Colonic mucosa (tissue), 4 donors: ENCODE results near the gene PFKFB2. TPM values are rescaled to one million over a fixed set of nuclear protein-coding genes. Genes with fewer than 3 reads are reported as not detected.

Source experiments
- DNase-seq: peaks from one replicate; pipeline ENCODE4 v3.0.0-alpha.2; 2020
- H3K27ac ChIP-seq: fragments of 200-600 bp; one replicate; pipeline ENCODE4 v1.8.0; 2021
- H3K27me3 ChIP-seq: fragments of 200-600 bp; one replicate; pipeline ENCODE4 v1.8.0; 2021
- H3K36me3 ChIP-seq: fragments of 200-600 bp; one replicate; pipeline ENCODE4 v1.8.0; 2021
- H3K4me1 ChIP-seq: fragments of 200-600 bp; one replicate; pipeline ENCODE4 v1.8.0; 2021; ENCODE audit warnings: mild to moderate bottlenecking
- H3K4me3 ChIP-seq: fragments of 200-600 bp; one replicate; pipeline ENCODE4 v1.8.0; 2021
- H3K9ac ChIP-seq, 2 donors: one replicate each; pipeline ENCODE4 v1.7.0; 2013; ENCODE audit warnings: control low read depth in 2 of 2, low read depth in 2 of 2, low read length in 2 of 2
- H3K9me3 ChIP-seq: fragments of 200-600 bp; one replicate; pipeline ENCODE4 v1.8.0; 2021
- CTCF ChIP-seq: fragments of 200-600 bp; IDR thresholded peaks from one replicate; pipeline ENCODE4 v1.8.0; 2022; ENCODE audit warnings: antibody characterized with exemption, mild to moderate bottlenecking
- intact Hi-C: fragments of 100-400 bp; cut with DNase I; formaldehyde crosslinking; loops from one replicate; pipeline ENCODE4 v1.14.1; 2022
- total RNA-seq, 2 donors: library from RNA; stranded (reverse); fragmentation: NEBNext Ultra II Directional in 1 of 2; extraction: Animal tissue kit (Norgen Biotek cat#: 25700) in 1 of 2; gene quantifications; one replicate each; pipeline ENCODE4 v1.2.1, GENCODE V29; 2021
- donor health status: healthy.
- donor health status: DM: no; HTN: no; CAD: no.
- donor health status: DM: no; HTN: no; CAD: no.

The PFKFB2 gene
- total RNA-seq, 2 donors from 2014 or later: 52.1 to 88.5 TPM

- Histone ChIP-seq H3K27me3 (no peaks in the 10 kb centered on the region), H3K4me3 (peak within 1 kb of the TSS; percentile 30), H3K36me3 (no peaks in the 10 kb centered on the region), H3K27ac (peak within 1 kb of the TSS; percentile 89), H3K4me1 (peaks cover 9% of the 10 kb centered on the region), H3K9ac (peak within 1 kb of the TSS; percentile 58 to 80), H3K9me3 (no peaks in the 10 kb centered on the region)
- no peak for TF ChIP-seq CTCF
- intact Hi-C loops: loop anchor here (10.0 kb wide), 1 partner anchor 52 kb away; the partner anchor contains the start of gene C4BPB
- peak; percentile 87 for DNase-seq
Observed at GRCh38 chr1:207032528-207033017, 20.5 kb upstream of the PFKFB2 start, which contains the start of gene C1orf116. C1orf116 (minus strand) TSS chr1:207032756; CDS start chr1:207027598, 5,158 bp downstream.

- Histone ChIP-seq H3K9me3 (no peaks in the 10 kb centered on the region), H3K4me1 (peaks cover 9% of the 10 kb centered on the region), H3K27ac (peak overlapping the region; percentile 64), H3K36me3 (no peaks in the 10 kb centered on the region), H3K9ac (peak overlapping the region in 1 of 2 donors; percentile 68), H3K27me3 (no peaks in the 10 kb centered on the region), H3K4me3 (no peak overlapping the region)
- intact Hi-C loops: loop anchor here (10.0 kb wide), 1 partner anchor 51 kb away; the partner anchor contains the start of gene C4BPB
- no peak for TF ChIP-seq CTCF
- DNase-seq: no peak
Observed at GRCh38 chr1:207033302-207033701, 19.8 kb upstream of the PFKFB2 start.

- intact Hi-C loops: loop anchor here (10.0 kb wide), 1 partner anchor 51 kb away; the partner anchor contains the start of gene C4BPB
- H3K4me1 ChIP-seq: peaks cover 4% of the 10 kb centered on the region
- H3K36me3 ChIP-seq: no peaks in the 10 kb centered on the region
- no peak for TF ChIP-seq CTCF
- DNase-seq: no peak
- H3K27me3 ChIP-seq: no peaks in the 10 kb centered on the region
- no peak overlapping the region for H3K27ac ChIP-seq
- no peak overlapping the region for H3K9ac ChIP-seq
- no peak overlapping the region for H3K4me3 ChIP-seq
- H3K9me3 ChIP-seq: no peaks in the 10 kb centered on the region
Observed at GRCh38 chr1:207034208-207034607, 18.9 kb upstream of the PFKFB2 start.

- intact Hi-C loops: loop anchor here (10.0 kb wide), 1 partner anchor 50 kb away; the partner anchor contains the start of gene C4BPB
- H3K4me3 ChIP-seq: no peak overlapping the region
- H3K9me3 ChIP-seq: no peaks in the 10 kb centered on the region
- H3K27me3 ChIP-seq: no peaks in the 10 kb centered on the region
- TF ChIP-seq CTCF: no peak
- H3K36me3 ChIP-seq: no peaks in the 10 kb centered on the region
- no peak overlapping the region for H3K27ac ChIP-seq
- no peak overlapping the region for H3K9ac ChIP-seq
- no peak for DNase-seq
- H3K4me1 ChIP-seq: no peaks in the 10 kb centered on the region
Observed at GRCh38 chr1:207034998-207035397, 18.1 kb upstream of the PFKFB2 start.

- no peaks in the 10 kb centered on the region for H3K4me1 ChIP-seq
- no peak for TF ChIP-seq CTCF
Observed at GRCh38 chr1:207035877-207036551, 17.1 kb upstream of the PFKFB2 start.

More at GRCh38 chr1:207035877-207036551, 17.1 kb upstream of the PFKFB2 start:
- intact Hi-C loops: loop anchor here (10.0 kb wide), 1 partner anchor 49 kb away; the partner anchor contains the start of gene C4BPB
- Histone ChIP-seq H3K4me3 (no peak overlapping the region), H3K27me3 (no peaks in the 10 kb centered on the region), H3K27ac (no peak overlapping the region), H3K9ac (no peak overlapping the region), H3K36me3 (no peaks in the 10 kb centered on the region), H3K9me3 (no peaks in the 10 kb centered on the region)
- no peak for DNase-seq
